Thyroid gland (tissue), 4 donors: ENCODE data around the gene PTPN4. TPM values are rescaled to one million over a fixed set of nuclear protein-coding genes. Genes with fewer than 3 reads are reported as not detected.

Source experiments
- DNase-seq, 2 donors: peaks; one replicate each; pipeline ENCODE4 v3.0.0-alpha.2; 2019
- H3K27ac ChIP-seq, 3 donors: fragments of 200-600 bp; sonication (generic); 1 replicate in 2 of 3; 2 replicates in 1 of 3; pipeline ENCODE4 v1.5.1; 2016 to 2019; ENCODE audit warnings: mild to moderate bottlenecking in 1 of 3, moderate library complexity in 1 of 3
- H3K27me3 ChIP-seq: fragments of 200-600 bp; sonication (generic); one replicate; pipeline ENCODE4 v1.5.1; 2019
- H3K36me3 ChIP-seq, 2 donors: fragments of 200-600 bp; sonication (generic); one replicate each; pipeline ENCODE4 v1.5.1; 2016 to 2019
- H3K4me1 ChIP-seq, 2 donors: fragments of 200-600 bp; sonication (generic); one replicate each; pipeline ENCODE4 v1.5.1; 2017 to 2019
- H3K4me3 ChIP-seq, 3 donors: fragments of 200-600 bp; sonication (generic); replicated peaks in 1 of 3; 1 replicate in 2 of 3; 2 replicates in 1 of 3; pipeline ENCODE4 v1.5.1; 2016; ENCODE audit warnings: mild to moderate bottlenecking in 1 of 3
- H3K9me3 ChIP-seq: fragments of 200-600 bp; sonication (generic); one replicate; pipeline ENCODE4 v1.5.1; 2017
- CTCF ChIP-seq, 6 experiments: fragments of 200-600 bp in 3 of 6; fragments of 450-650 bp in 3 of 6; sonication (generic) in 3 of 6; IDR thresholded peaks; one replicate each; pipeline ENCODE4 v1.5.1; 2016 to 2019; ENCODE audit warnings: antibody characterized with exemption in 6 of 6, mild to moderate bottlenecking in 2 of 6, inconsistent platforms in 1 of 6, moderate library complexity in 1 of 6
- POLR2A ChIP-seq, 2 donors: fragments of 450-650 bp; IDR thresholded peaks; one replicate each; pipeline ENCODE4 v1.6.1; 2017; ENCODE audit warnings: antibody characterized with exemption in 2 of 2, mild to moderate bottlenecking in 2 of 2, moderate library complexity in 1 of 2
- WGBS, 2 donors: methylation state at CpG; one replicate each; pipeline ENCODE4 v1.1.5; 2017; 5-methylcytosine and 5-hydroxymethylcytosine counted together
- intact Hi-C: fragments of 100-400 bp; cut with DNase I; formaldehyde crosslinking; loops from one replicate; pipeline ENCODE4 v1.15.1; 2023
- total RNA-seq, 4 donors: library from RNA; depleted of rRNA; stranded (reverse); fragments of >200 nt; gene quantifications; one replicate each; pipeline ENCODE4 v1.2.3, GENCODE V29; 2016

The PTPN4 gene
- total RNA-seq, 4 donors from 2014 or later, result 79.1 to 131 (median 114) TPM

- no peaks in the 10 kb centered on the region for H3K36me3 ChIP-seq
- H3K4me1 ChIP-seq, result peaks cover 5 to 14% of the 10 kb centered on the region in 2 donors
- H3K27ac ChIP-seq, result no peak overlapping the region
- intact Hi-C loops, result no loop called here
- TF ChIP-seq CTCF (IDR thresholded peaks at IDR 0.05) (no peak), POLR2A (IDR thresholded peaks at IDR 0.05) (no peak)
- no peaks in the 10 kb centered on the region for H3K9me3 ChIP-seq
- H3K4me3 ChIP-seq, result no peak overlapping the region
- DNase-seq, result no peak
- no peaks in the 10 kb centered on the region for H3K27me3 ChIP-seq
- WGBS, 2 donors, result 93 to 98% methylated on average over 4 of the region's 4 CpGs
These were observed 13.0 kb downstream of the PTPN4 start for GRCh38 chr2:119772767-119773166.

- no peak overlapping the region for H3K27ac ChIP-seq
- TF ChIP-seq CTCF (IDR thresholded peaks at IDR 0.05) (no peak), POLR2A (IDR thresholded peaks at IDR 0.05) (no peak)
- no peaks in the 10 kb centered on the region for H3K27me3 ChIP-seq
- no peaks in the 10 kb centered on the region for H3K9me3 ChIP-seq
- DNase-seq, result no peak
- H3K4me3 ChIP-seq, result no peak overlapping the region
- H3K4me1 ChIP-seq, result peaks cover 5 to 14% of the 10 kb centered on the region in 2 donors
- intact Hi-C loops, result no loop called here
- H3K36me3 ChIP-seq, result no peaks in the 10 kb centered on the region
These were observed 14.3 kb downstream of the PTPN4 start for GRCh38 chr2:119774026-119774425.

- 85 to 86% methylated on average over 6 of the region's 6 CpGs for WGBS, 2 donors
- intact Hi-C loops, result no loop called here
These were observed 15.4 kb downstream of the PTPN4 start for GRCh38 chr2:119775102-119775501.

GRCh38 chr2:119782308-119783027, 22.7 kb downstream of the PTPN4 start:
- no peak for TF ChIP-seq CTCF (IDR thresholded peaks at IDR 0.05)
- no peak for TF ChIP-seq POLR2A (IDR thresholded peaks at IDR 0.05)
- H3K36me3 ChIP-seq, result no peaks in the 10 kb centered on the region
- 93 to 94% methylated on average over 9 of the region's 9 CpGs for WGBS, 2 donors
- intact Hi-C loops, result no loop called here
- peaks cover 7 to 10% of the 10 kb centered on the region in 2 donors for H3K4me1 ChIP-seq
- no peak overlapping the region for H3K4me3 ChIP-seq
- no peak overlapping the region for H3K27ac ChIP-seq
- H3K27me3 ChIP-seq, result no peaks in the 10 kb centered on the region
- DNase-seq, result no peak
- H3K9me3 ChIP-seq, result no peaks in the 10 kb centered on the region

More at GRCh38 chr2:119775102-119775501, 15.4 kb downstream of the PTPN4 start:
- Histone ChIP-seq H3K9me3 (no peaks in the 10 kb centered on the region), H3K27ac (no peak overlapping the region), H3K36me3 (no peaks in the 10 kb centered on the region), H3K27me3 (no peaks in the 10 kb centered on the region), H3K4me3 (no peak overlapping the region), H3K4me1 (peaks cover 5 to 14% of the 10 kb centered on the region in 2 donors)
- DNase-seq, result no peak
- no peak for TF ChIP-seq CTCF (IDR thresholded peaks at IDR 0.05)
- no peak for TF ChIP-seq POLR2A (IDR thresholded peaks at IDR 0.05)

GRCh38 chr2:119784876-119785275, 25.2 kb downstream of the PTPN4 start:
- 96 to 97% methylated on average over 5 of the region's 5 CpGs for WGBS, 2 donors

More at GRCh38 chr2:119784876-119785275, 25.2 kb downstream of the PTPN4 start:
- H3K9me3 ChIP-seq, result no peaks in the 10 kb centered on the region
- no peaks in the 10 kb centered on the region for H3K36me3 ChIP-seq
- no peaks in the 10 kb centered on the region for H3K27me3 ChIP-seq
- TF ChIP-seq POLR2A (IDR thresholded peaks at IDR 0.05) (no peak), CTCF (IDR thresholded peaks at IDR 0.05) (no peak)
- H3K4me1 ChIP-seq, result peaks cover 7 to 10% of the 10 kb centered on the region in 2 donors
- H3K4me3 ChIP-seq, result no peak overlapping the region
- DNase-seq, result no peak
- intact Hi-C loops, result no loop called here
- no peak overlapping the region for H3K27ac ChIP-seq
